Chondrocyte (in vitro differentiated cells): ENCODE measurements around the gene PIGL. TPM values are rescaled to one million over a fixed set of nuclear protein-coding genes. Genes with fewer than 3 reads are reported as not detected.

Source experiments
- DNase-seq: peaks from one replicate; pipeline ENCODE4 v3.0.0; 2021; ENCODE audit warnings: mixed read lengths, low spot score
- H3K27ac Mint-ChIP-seq: one replicate; pipeline ENCODE4 v1.8.0; 2021; ENCODE audit warnings: mild to moderate bottlenecking, moderate library complexity, mixed read lengths; ENCODE audit not compliant: unreplicated experiment
- H3K27me3 Mint-ChIP-seq: 2 replicates; pipeline ENCODE4 v1.8.0; 2021; ENCODE audit warnings: low read depth, mixed read lengths
- H3K36me3 Mint-ChIP-seq: 2 replicates; pipeline ENCODE4 v1.8.0; 2021; ENCODE audit warnings: low read depth, mixed read lengths
- H3K4me1 Mint-ChIP-seq: 2 replicates; pipeline ENCODE4 v1.8.0; 2021; ENCODE audit warnings: low read depth, mild to moderate bottlenecking, mixed read lengths
- H3K4me3 Mint-ChIP-seq: one replicate; pipeline ENCODE4 v1.8.0; 2021; ENCODE audit warnings: mild to moderate bottlenecking, moderate library complexity, mixed read lengths; ENCODE audit not compliant: unreplicated experiment
- H3K9me3 Mint-ChIP-seq: 2 replicates; pipeline ENCODE4 v1.8.0; 2021; ENCODE audit warnings: low read depth, mixed read lengths
- long read RNA-seq: library from polyadenylated mRNA; stranded (forward); transcript quantifications from one replicate; pipeline ENCODE4 v2.0.0, GENCODE V29; 2021
- total RNA-seq: library from RNA; stranded (reverse); gene quantifications from 3 replicates; pipeline ENCODE4 v1.2.1, GENCODE V29; 2021
- TF ChIP-seq, protein P1 (sequence below): fragments of 200-600 bp; sonication (generic); IDR thresholded peaks from 2 replicates; pipeline ENCODE4 v1.5.0; 2021; ENCODE audit warnings: antibody characterized with exemption, mild to moderate bottlenecking, moderate library complexity

Gene PIGL
- total RNA-seq = 15.9 to 21.9 TPM (median 19.1 TPM) in 3 replicates
- long read RNA-seq, transcript PIGL-201 (7 exons, 1,137 nt) = major isoform, 5 of 8 reads
- long read RNA-seq, partial matches to known transcripts = 0 of 8 reads
- long read RNA-seq, other reads (novel, unspliced or antisense) = 3 of 8 reads

DNA sequence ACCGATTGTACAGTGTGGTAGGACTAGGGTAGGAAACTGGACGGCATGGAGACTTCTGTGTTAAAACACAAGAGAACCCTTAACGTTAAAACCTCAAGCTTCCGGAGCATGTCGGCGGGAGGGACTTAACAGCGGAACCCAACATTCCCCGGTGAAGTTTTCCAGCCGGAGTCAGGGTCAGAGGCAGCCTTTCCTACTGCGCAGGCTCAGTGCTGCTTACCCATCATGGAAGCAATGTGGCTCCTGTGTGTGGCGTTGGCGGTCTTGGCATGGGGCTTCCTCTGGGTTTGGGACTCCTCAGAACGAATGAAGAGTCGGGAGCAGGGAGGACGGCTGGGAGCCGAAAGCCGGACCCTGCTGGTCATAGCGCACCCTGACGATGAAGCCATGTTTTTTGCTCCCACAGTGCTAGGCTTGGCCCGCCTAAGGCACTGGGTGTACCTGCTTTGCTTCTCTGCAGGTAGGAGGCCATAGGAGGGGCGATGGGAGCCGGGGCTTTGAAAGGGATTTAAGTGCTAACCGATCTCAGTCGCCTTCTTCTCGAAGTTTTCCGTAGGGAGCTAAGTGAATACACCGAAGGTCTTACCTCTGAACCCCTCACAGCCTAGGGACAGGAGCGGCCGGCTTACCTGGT lies at the start of gene PIGL:
TSS of gene PIGL (plus strand) at position 209 of the 634 bp plus-strand sequence. CDS start at position 226, 17 bp downstream.
- Mint-ChIP-seq H3K4me1 (peaks cover 42% of the 10 kb centered on the region), H3K4me3 (peak within 1 kb of the TSS; percentile 94), H3K9me3 (no peaks in the 10 kb centered on the region), H3K27ac (peak within 1 kb of the TSS; percentile 93), H3K27me3 (no peaks in the 10 kb centered on the region), H3K36me3 (no peaks in the 10 kb centered on the region)
- TF ChIP-seq, protein P1, sequence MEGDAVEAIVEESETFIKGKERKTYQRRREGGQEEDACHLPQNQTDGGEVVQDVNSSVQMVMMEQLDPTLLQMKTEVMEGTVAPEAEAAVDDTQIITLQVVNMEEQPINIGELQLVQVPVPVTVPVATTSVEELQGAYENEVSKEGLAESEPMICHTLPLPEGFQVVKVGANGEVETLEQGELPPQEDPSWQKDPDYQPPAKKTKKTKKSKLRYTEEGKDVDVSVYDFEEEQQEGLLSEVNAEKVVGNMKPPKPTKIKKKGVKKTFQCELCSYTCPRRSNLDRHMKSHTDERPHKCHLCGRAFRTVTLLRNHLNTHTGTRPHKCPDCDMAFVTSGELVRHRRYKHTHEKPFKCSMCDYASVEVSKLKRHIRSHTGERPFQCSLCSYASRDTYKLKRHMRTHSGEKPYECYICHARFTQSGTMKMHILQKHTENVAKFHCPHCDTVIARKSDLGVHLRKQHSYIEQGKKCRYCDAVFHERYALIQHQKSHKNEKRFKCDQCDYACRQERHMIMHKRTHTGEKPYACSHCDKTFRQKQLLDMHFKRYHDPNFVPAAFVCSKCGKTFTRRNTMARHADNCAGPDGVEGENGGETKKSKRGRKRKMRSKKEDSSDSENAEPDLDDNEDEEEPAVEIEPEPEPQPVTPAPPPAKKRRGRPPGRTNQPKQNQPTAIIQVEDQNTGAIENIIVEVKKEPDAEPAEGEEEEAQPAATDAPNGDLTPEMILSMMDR = no peak
- peak; percentile 94 for DNase-seq

DNA sequence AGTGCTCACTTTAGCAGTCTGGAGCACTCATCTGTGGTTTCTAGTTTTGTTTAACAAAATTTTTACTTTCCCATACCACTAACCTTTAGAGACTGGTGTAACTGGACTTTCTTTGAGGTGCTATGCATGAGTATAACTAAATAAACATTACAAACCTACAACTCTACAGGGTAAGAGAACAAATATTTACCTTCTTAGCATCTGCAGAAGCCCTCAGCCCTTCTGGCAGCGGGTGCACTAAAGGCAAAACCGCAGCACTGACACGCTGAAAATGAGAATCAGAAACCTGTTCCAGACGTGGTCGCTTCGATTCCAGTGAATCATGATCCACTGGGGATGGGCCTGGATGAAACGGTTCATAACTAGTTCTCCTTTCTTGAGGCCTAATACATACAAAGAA lies 45.4 kb upstream of the PIGL start:
- TF ChIP-seq, protein P1 = no peak
- DNase-seq = no peak
- no peaks in the 10 kb centered on the region for H3K27me3 Mint-ChIP-seq
- H3K36me3 Mint-ChIP-seq = peaks cover 7% of the 10 kb centered on the region
- H3K9me3 Mint-ChIP-seq = no peaks in the 10 kb centered on the region
- H3K4me1 Mint-ChIP-seq = peaks cover 10% of the 10 kb centered on the region
- peak overlapping the region; percentile 63 for H3K27ac Mint-ChIP-seq
- peak overlapping the region; percentile 12 for H3K4me3 Mint-ChIP-seq

DNA sequence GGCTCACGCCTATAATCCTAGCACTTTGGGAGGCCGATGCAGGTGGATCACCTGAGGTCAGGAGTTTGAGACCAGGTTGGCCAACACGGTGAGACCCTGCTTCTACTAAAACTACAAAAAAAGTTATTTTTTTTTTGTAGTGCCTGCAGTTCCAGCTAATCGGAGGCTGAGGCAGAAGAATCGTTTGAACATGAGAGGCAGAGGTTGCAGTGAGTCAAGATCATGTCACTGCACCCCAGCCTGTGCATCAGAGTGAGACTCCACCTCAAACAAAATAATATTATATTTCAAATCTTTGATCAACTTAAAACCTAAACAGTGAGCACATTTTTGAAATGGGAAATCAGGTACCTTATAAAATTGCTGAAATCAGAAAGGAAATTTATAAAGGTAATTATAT lies 38.2 kb upstream of the PIGL start:
- no peak overlapping the region for H3K27ac Mint-ChIP-seq
- TF ChIP-seq, protein P1 = no peak
- no peaks in the 10 kb centered on the region for H3K27me3 Mint-ChIP-seq
- H3K4me3 Mint-ChIP-seq = no peak overlapping the region
- H3K4me1 Mint-ChIP-seq = peaks cover 3% of the 10 kb centered on the region
- DNase-seq = no peak
- peaks cover 2% of the 10 kb centered on the region for H3K36me3 Mint-ChIP-seq
- H3K9me3 Mint-ChIP-seq = peaks cover 4% of the 10 kb centered on the region

DNA sequence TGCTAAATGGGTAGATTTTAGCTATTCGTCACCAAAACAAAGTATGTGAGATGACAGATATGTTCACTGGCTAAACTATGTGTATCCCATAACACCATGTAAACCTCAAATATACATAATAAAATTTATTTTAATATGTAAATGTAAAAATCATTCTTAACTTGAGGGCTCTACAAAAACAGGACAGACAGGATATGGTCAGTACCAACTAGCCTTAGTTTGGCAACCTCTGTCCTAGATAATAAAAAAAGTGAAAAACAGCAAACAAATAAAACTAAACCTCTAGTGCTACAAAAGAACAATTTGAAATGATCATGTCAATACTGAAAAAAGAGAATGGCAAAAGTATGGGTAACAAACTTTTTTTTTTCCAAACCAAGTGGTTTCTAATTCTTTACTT lies 35.4 kb upstream of the PIGL start:
- no peak for DNase-seq
- Mint-ChIP-seq H3K4me1 (peaks cover 2% of the 10 kb centered on the region), H3K27me3 (no peaks in the 10 kb centered on the region), H3K9me3 (peaks cover 7% of the 10 kb centered on the region), H3K4me3 (no peak overlapping the region), H3K36me3 (peaks cover 16% of the 10 kb centered on the region), H3K27ac (no peak overlapping the region)
- TF ChIP-seq, protein P1 = no peak

DNA sequence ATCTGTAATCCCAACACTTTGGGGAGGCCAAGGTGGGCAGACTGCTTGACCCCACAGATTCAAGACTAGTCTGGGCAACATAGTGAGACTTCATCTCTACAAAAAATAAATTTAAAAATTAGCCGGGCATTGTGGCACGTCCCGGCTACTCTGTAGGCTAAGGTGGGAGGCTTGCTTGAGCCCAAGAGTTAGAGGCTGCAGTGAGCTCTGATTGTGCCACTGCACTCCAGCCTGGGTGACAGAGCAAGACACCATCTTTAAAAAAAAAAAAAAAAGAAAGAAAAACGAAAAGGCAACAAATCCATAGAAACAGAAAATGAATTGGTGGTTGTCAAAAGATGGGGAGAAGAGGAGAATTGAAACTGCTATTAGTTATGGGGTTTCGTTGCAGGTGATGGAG lies 29.4 kb upstream of the PIGL start:
- no peak overlapping the region for H3K27ac Mint-ChIP-seq
- H3K4me3 Mint-ChIP-seq = no peak overlapping the region
- peaks cover 23% of the 10 kb centered on the region for H3K4me1 Mint-ChIP-seq
- peaks cover 24% of the 10 kb centered on the region for H3K36me3 Mint-ChIP-seq
- peaks cover 4% of the 10 kb centered on the region for H3K9me3 Mint-ChIP-seq
- no peaks in the 10 kb centered on the region for H3K27me3 Mint-ChIP-seq
- DNase-seq = no peak
- TF ChIP-seq, protein P1 = no peak
